SU-DHL-6 (cell line): ENCODE data around the gene STAT2.

Source experiments
- EZH2phosphoT487 ChIP-seq: fragments of 200-600 bp; sonication (generic), shearing (Covaris generic); conservative IDR thresholded peaks from 2 replicates; pipeline ENCODE4 v1.6.1; 2018; ENCODE audit warnings: mild to moderate bottlenecking, antibody characterized with exemption, low read length, moderate library complexity, mixed read lengths
- TF ChIP-seq, protein P1 (sequence below): fragments of 200-600 bp; sonication (generic); IDR thresholded peaks from one replicate; pipeline ENCODE4 v1.5.1; 2017; ENCODE audit warnings: antibody characterized with exemption, mild to moderate bottlenecking, low read length, moderate library complexity; ENCODE audit not compliant: insufficient read depth, poor library complexity, severe bottlenecking

- TF ChIP-seq, protein P1, sequence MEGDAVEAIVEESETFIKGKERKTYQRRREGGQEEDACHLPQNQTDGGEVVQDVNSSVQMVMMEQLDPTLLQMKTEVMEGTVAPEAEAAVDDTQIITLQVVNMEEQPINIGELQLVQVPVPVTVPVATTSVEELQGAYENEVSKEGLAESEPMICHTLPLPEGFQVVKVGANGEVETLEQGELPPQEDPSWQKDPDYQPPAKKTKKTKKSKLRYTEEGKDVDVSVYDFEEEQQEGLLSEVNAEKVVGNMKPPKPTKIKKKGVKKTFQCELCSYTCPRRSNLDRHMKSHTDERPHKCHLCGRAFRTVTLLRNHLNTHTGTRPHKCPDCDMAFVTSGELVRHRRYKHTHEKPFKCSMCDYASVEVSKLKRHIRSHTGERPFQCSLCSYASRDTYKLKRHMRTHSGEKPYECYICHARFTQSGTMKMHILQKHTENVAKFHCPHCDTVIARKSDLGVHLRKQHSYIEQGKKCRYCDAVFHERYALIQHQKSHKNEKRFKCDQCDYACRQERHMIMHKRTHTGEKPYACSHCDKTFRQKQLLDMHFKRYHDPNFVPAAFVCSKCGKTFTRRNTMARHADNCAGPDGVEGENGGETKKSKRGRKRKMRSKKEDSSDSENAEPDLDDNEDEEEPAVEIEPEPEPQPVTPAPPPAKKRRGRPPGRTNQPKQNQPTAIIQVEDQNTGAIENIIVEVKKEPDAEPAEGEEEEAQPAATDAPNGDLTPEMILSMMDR: no peak
- TF ChIP-seq EZH2phosphoT487: no peak
Observed at GRCh38 chr12:56304872-56305590, 54.9 kb downstream of the STAT2 start.
